AG10803 (cell line): ENCODE results near the gene NBPF11.
"Not testable (repeated sequence)": the region's sequence is repeated elsewhere in the genome, so short reads cannot be mapped to it uniquely, and the experiment has no call there.

Source experiments
- DNase-seq: peaks from one replicate; pipeline ENCODE4 v3.0.0; 2010; ENCODE audit warnings: low read depth
- H3K4me3 ChIP-seq: 2 replicates; pipeline ENCODE4 v1.5.1; 2011; ENCODE audit warnings: mild to moderate bottlenecking, low read length, control low read depth
- CTCF ChIP-seq: conservative IDR thresholded peaks from 2 replicates; pipeline ENCODE4 v1.5.1; 2011; ENCODE audit warnings: mild to moderate bottlenecking, low read length, control low read depth, inconsistent platforms

The NBPF11 gene

GRCh38 chr1:148151911-148152656 lies at the start of gene NBPF11:
NBPF11 (minus strand) TSS chr1:148152281; CDS start chr1:148127003, 25,278 bp downstream.
- H3K4me3 ChIP-seq = peak within 1 kb of the TSS; percentile 68
- peak; percentile 77 for DNase-seq

GRCh38 chr1:148197396-148197795 lies 45.3 kb upstream of the NBPF11 start:
- not testable (repeated sequence) for H3K4me3 ChIP-seq, DNase-seq

- not testable (repeated sequence) for H3K4me3 ChIP-seq, DNase-seq
Observed at GRCh38 chr1:148196949-148197348, 44.9 kb upstream of the NBPF11 start.

- not testable (repeated sequence) for DNase-seq, H3K4me3 ChIP-seq
Observed at GRCh38 chr1:148195115-148195514, 43.0 kb upstream of the NBPF11 start.

GRCh38 chr1:148188768-148189167 lies 36.7 kb upstream of the NBPF11 start:
- not testable (repeated sequence) for H3K4me3 ChIP-seq, DNase-seq

GRCh38 chr1:148178682-148179081 lies 26.6 kb upstream of the NBPF11 start:
- not testable (repeated sequence) for H3K4me3 ChIP-seq, DNase-seq

- not testable (repeated sequence) for DNase-seq, H3K4me3 ChIP-seq
Observed at GRCh38 chr1:148175414-148175813, 23.3 kb upstream of the NBPF11 start.

- H3K4me3 ChIP-seq, DNase-seq: not testable (repeated sequence)
Observed at GRCh38 chr1:148171995-148172394, 19.9 kb upstream of the NBPF11 start.

- no peak for DNase-seq
- no peak for TF ChIP-seq CTCF
Observed at GRCh38 chr1:148166558-148167492, 14.7 kb upstream of the NBPF11 start.

GRCh38 chr1:148162363-148162762 lies 10.3 kb upstream of the NBPF11 start:
- DNase-seq = no peak
- H3K4me3 ChIP-seq = no peak overlapping the region
- TF ChIP-seq CTCF = no peak

More at GRCh38 chr1:148166558-148167492, 14.7 kb upstream of the NBPF11 start:
- H3K4me3 ChIP-seq = no peak overlapping the region

- TF ChIP-seq CTCF = no peak
- H3K4me3 ChIP-seq = no peak overlapping the region
- DNase-seq = no peak
Observed at GRCh38 chr1:148161053-148161901, 9.2 kb upstream of the NBPF11 start.
